Measurements from ENCODE around the gene RNF113B.

RNF113B gene

GRCh38 chr13:98188544-98189166 lies 11.6 kb upstream of the RNF113B start:
- H3K4me3 ChIP-seq (ENCODE audit: low read depth, low read length), result no peak overlapping the region
- no peak for TF ChIP-seq CTCF (IDR thresholded peaks at IDR 0.05; ENCODE audit: control insufficient read depth, extremely low read depth, insufficient read depth)
- DNase-seq (ENCODE audit: low read depth), result no peak

GRCh38 chr13:98187965-98188261 lies 10.8 kb upstream of the RNF113B start:
- TF ChIP-seq CTCF (IDR thresholded peaks at IDR 0.05; ENCODE audit: control insufficient read depth, extremely low read depth, insufficient read depth), result no peak
- no peak for DNase-seq (ENCODE audit: low read depth)
- no peak overlapping the region for H3K4me3 ChIP-seq (ENCODE audit: low read depth, low read length)

GRCh38 chr13:98187155-98187964 lies 10.3 kb upstream of the RNF113B start:
- no peak for DNase-seq (ENCODE audit: low read depth)
- no peak for TF ChIP-seq CTCF (IDR thresholded peaks at IDR 0.05; ENCODE audit: control insufficient read depth, extremely low read depth, insufficient read depth)
- H3K4me3 ChIP-seq (ENCODE audit: low read depth, low read length), result no peak overlapping the region

GRCh38 chr13:98184792-98185191 lies 7.7 kb upstream of the RNF113B start:
- TF ChIP-seq CTCF (IDR thresholded peaks at IDR 0.05; ENCODE audit: control insufficient read depth, extremely low read depth, insufficient read depth), result no peak
- no peak overlapping the region for H3K4me3 ChIP-seq (ENCODE audit: low read depth, low read length)
- no peak for DNase-seq (ENCODE audit: low read depth)

- no peak overlapping the region for H3K4me3 ChIP-seq (ENCODE audit: low read depth, low read length)
- TF ChIP-seq CTCF (IDR thresholded peaks at IDR 0.05; ENCODE audit: control insufficient read depth, extremely low read depth, insufficient read depth), result no peak
- no peak for DNase-seq (ENCODE audit: low read depth)
These were observed 5.5 kb upstream of the RNF113B start for GRCh38 chr13:98182589-98182988.

- no peak overlapping the region for H3K4me3 ChIP-seq (ENCODE audit: low read depth, low read length)
- no peak for DNase-seq (ENCODE audit: low read depth)
- TF ChIP-seq CTCF (IDR thresholded peaks at IDR 0.05; ENCODE audit: control insufficient read depth, extremely low read depth, insufficient read depth), result no peak
These were observed 5.1 kb upstream of the RNF113B start for GRCh38 chr13:98182153-98182552.

All from LNCaP clone FGC (cell line).